GM21526 (cell line): ENCODE results near the gene KRT35.

ENCODE experiments used
- ATAC-seq: cut with Tn5 transposase; IDR thresholded peaks from one replicate; pipeline ENCODE4 v1.9.1; 2021; ENCODE audit warnings: moderate library complexity; ENCODE audit not compliant: unreplicated experiment, low FRiP score

KRT35 gene

GRCh38 chr17:41512546-41513167, 31.7 kb upstream of the KRT35 start:
- no peak for ATAC-seq

GRCh38 chr17:41511716-41512115, 30.8 kb upstream of the KRT35 start:
- ATAC-seq, result no peak

- ATAC-seq, result no peak
These were observed 30.2 kb upstream of the KRT35 start for GRCh38 chr17:41511116-41511515.

DNA sequence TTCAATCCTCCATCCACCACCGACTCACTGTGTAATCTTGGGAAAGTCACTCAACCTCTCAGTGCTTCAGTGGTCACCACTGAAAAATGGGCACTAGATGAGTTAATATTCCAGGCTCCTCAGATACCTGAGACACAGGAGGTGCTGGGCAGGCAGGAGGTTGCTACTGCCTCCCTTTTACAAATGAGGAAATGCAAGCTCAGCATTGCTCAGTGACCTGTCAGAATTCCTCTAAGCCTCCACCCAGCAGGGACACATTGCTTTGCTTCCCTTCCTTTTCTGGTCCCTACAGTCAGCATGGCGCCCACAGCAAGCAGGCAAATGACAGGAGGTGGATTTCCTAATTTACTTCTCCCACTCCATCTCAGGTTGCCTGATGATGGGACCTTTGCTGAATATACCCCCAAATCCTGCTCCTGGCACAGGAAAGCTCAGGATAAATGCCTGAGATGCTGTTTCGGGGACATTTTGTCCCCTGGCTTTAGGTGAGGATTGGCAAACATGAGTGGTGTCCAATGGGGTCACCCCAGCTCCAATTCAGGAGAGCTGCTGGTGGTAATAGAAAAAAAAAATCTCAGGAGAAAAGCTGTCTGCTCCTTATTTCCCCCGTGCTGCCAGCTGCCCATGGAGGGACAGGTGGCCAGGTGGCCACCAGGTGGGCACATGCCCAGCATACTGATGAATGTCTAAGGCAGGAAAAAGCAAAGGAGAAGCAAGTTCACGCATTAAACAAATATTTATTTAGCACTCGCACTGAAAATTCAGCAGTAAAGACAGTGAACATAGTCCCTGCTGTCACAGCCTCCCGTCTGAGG, 29.5 kb upstream of the KRT35 start:
- no peak for ATAC-seq

GRCh38 chr17:41507315-41507880, 26.4 kb upstream of the KRT35 start:
- no peak for ATAC-seq

GRCh38 chr17:41505809-41506767, 25.1 kb upstream of the KRT35 start:
- ATAC-seq, result no peak

- no peak for ATAC-seq
These were observed 24.3 kb upstream of the KRT35 start, which contains the start of gene KRT13 for GRCh38 chr17:41505007-41505808. Gene KRT13, minus strand, starts transcription at chr17:41505612. Its CDS starts 62 bp downstream, at chr17:41505550.

- ATAC-seq, result no peak
These were observed 23.5 kb upstream of the KRT35 start for GRCh38 chr17:41504246-41504977.

- no peak for ATAC-seq
These were observed 22.3 kb upstream of the KRT35 start for GRCh38 chr17:41503202-41503601.

DNA sequence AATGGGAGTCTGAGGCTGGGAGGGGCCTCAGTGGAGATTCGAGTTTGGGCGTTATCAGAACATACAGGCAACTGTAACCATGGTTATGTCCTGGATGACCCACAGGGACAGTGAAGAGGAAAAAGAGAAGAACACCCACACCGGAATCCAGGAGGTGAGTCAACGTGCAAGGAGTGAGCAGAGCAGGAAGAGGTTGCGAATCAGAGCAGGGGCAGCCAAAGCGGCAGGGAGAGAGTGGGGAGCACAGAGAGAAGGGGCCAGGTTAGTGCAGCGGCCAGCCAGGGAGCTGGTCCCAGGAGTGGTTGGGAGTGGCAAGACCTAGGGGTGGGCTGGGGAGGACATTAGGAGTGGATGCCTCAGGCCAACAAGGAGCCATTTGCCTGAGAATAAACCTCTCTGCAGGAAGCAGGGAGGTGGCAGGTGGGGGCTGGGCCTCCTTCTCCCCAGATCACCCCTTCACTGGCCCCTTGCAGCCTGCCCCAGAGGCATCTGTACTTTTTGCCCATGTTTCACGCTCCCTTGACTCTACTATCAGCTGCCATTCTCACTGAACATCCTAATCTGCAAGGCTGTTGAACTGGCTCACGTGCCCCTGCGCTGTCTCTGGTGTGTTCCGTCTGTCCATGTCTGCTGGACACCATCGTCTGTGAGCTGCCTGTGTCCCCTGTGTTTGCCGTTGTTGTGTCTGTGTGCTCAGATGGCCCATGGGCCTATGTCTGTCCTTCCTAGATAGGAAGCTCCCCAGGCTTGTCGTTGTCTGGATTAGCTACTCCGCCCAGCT, 19.4 kb upstream of the KRT35 start:
- no peak for ATAC-seq

- no peak for ATAC-seq
These were observed 18.8 kb upstream of the KRT35 start for GRCh38 chr17:41499714-41500113.

DNA sequence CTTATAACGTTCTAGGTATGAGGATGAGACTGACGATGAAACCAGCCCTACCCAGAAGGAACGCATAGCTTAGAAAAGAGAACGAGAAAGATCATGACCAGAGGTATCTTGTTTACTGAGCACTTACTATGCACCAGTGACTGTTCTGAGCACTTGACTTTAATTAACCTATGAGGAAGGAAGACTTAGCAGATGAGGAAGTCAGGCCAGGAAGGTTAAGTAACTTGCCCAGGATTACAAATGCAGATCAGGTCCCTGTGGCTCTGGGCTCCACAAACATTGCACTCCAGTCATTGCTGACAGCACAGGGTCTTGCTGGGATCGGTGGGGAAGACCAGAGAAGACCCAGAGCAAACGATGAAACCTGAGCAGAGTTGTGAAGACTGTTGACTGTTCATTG, 17.3 kb upstream of the KRT35 start:
- ATAC-seq, result no peak

- no peak for ATAC-seq
These were observed 16.0 kb upstream of the KRT35 start for GRCh38 chr17:41496803-41497484.

GRCh38 chr17:41494524-41494923, 13.6 kb upstream of the KRT35 start:
- ATAC-seq, result no peak

DNA sequence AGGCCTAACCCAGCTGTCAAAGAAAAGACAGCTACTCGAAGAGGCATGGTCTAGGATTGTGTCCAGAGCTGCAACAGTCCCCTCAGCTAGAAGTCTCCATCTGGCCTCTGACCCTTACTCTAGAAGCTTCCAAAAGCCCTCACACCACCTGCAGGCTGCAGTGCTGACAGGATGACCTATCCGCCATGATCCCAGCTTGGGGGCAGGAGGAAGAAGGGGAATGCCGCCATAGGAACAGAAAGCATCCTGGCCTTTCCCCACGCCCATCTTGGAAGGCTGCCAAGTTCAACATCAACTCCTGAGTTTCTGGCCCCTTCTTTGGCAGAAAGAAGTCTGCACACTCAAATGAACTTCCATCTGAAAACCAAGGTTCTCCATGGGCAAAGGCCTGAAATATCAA, 11.8 kb upstream of the KRT35 start:
- no peak for ATAC-seq

DNA sequence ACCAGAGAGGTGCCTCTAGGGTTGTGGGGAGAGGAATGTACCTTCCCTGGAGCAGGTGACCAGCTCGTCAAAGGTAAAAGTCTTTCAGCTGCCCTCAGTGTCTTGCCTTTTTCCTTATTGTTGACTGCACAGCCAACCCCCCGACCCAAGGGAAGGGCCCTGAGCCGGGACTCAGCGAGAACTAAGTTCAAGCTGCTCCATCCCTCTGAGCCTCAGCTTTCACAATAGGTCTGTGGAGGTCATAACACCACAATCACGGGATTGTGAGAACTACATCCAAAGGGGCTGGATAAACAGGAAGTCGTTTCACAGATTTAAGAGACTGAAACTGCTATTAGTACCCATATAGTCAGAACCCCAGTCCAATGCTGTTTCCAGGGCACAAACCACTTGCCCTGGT, 11.4 kb upstream of the KRT35 start:
- no peak for ATAC-seq

- no peak for ATAC-seq
These were observed 10.5 kb upstream of the KRT35 start for GRCh38 chr17:41491476-41491875.
